Cardiac muscle cell (in vitro differentiated cells and primary cell): Measurements from ENCODE around the gene EML6. TPM values are rescaled to one million over a fixed set of nuclear protein-coding genes. Genes with fewer than 3 reads are reported as not detected.

Experiments used
- DNase-seq, 2 donors: peaks; one replicate each; pipeline versions ENCODE4 v3.0.0 to v3.0.0-alpha.2; 2010 to 2017; ENCODE audit warnings: low read depth in 1 of 2, low spot score in 1 of 2
- H3K27ac ChIP-seq: fragments of 200-600 bp; sonication (generic); 2 replicates; pipeline ENCODE4 v1.5.1; 2016
- H3K27me3 ChIP-seq: fragments of 200-600 bp; sonication (generic); 2 replicates; pipeline ENCODE4 v1.6.0; 2016; ENCODE audit warnings: control low read depth
- H3K36me3 ChIP-seq: fragments of 200-600 bp; sonication (generic); 2 replicates; pipeline ENCODE4 v1.5.1; 2016; ENCODE audit warnings: control low read depth
- H3K4me1 ChIP-seq: fragments of 200-600 bp; sonication (generic); 2 replicates; pipeline ENCODE4 v1.8.1; 2017; ENCODE audit warnings: low read depth, mild to moderate bottlenecking, mixed run types
- H3K4me3 ChIP-seq: fragments of 200-600 bp; sonication (generic); 2 replicates; pipeline ENCODE4 v1.5.1; 2016; ENCODE audit warnings: mild to moderate bottlenecking
- H3K9me3 ChIP-seq: fragments of 200-600 bp; sonication (generic); 2 replicates; pipeline ENCODE4 v1.5.1; 2017; ENCODE audit warnings: low read depth, mild to moderate bottlenecking, control low read depth
- CTCF ChIP-seq: IDR thresholded peaks from 2 replicates; pipeline ENCODE4 v1.5.1; 2012; ENCODE audit warnings: low read depth, mild to moderate bottlenecking, low read length
- polyA plus RNA-seq: library from polyadenylated mRNA; unstranded; fragments of >200 nt; fragmentation: Nextera tagmentation; extraction: Ambion mirVana; gene quantifications from 2 replicates; pipeline ENCODE4 v1.2.1, GENCODE V29; 2016
- total RNA-seq: library from RNA; depleted of rRNA; stranded (reverse); fragments of >200 nt; gene quantifications from 2 replicates; pipeline ENCODE4 v1.2.3, GENCODE V29; 2016

The EML6 gene
- total and polyA plus RNA-seq, 2 experiments from 2014 or later = 0.89 to 1.3 TPM

- no peaks in the 10 kb centered on the region for H3K36me3 ChIP-seq
- TF ChIP-seq CTCF = no peak
- no peaks in the 10 kb centered on the region for H3K9me3 ChIP-seq
- H3K27ac ChIP-seq = no peak overlapping the region
- no peaks in the 10 kb centered on the region for H3K27me3 ChIP-seq
- no peak for DNase-seq
- H3K4me3 ChIP-seq = no peak overlapping the region
- H3K4me1 ChIP-seq = no peaks in the 10 kb centered on the region
Observed at GRCh38 chr2:54889053-54889452, 165.6 kb downstream of the EML6 start.

- Histone ChIP-seq H3K4me1 (no peaks in the 10 kb centered on the region), H3K27me3 (no peaks in the 10 kb centered on the region), H3K36me3 (no peaks in the 10 kb centered on the region), H3K9me3 (no peaks in the 10 kb centered on the region), H3K4me3 (no peak overlapping the region), H3K27ac (no peak overlapping the region)
- DNase-seq = no peak
- TF ChIP-seq CTCF = no peak
Observed at GRCh38 chr2:54891909-54892308, 168.4 kb downstream of the EML6 start.

GRCh38 chr2:54894467-54894866 lies 171.0 kb downstream of the EML6 start:
- Histone ChIP-seq H3K4me1 (no peaks in the 10 kb centered on the region), H3K27me3 (peaks cover 7% of the 10 kb centered on the region), H3K36me3 (no peaks in the 10 kb centered on the region), H3K4me3 (no peak overlapping the region), H3K27ac (no peak overlapping the region), H3K9me3 (no peaks in the 10 kb centered on the region)
- TF ChIP-seq CTCF = no peak
- DNase-seq = peak in 1 of 2 donors; percentile 12

GRCh38 chr2:54895730-54896129 lies 172.3 kb downstream of the EML6 start:
- TF ChIP-seq CTCF = no peak

GRCh38 chr2:54897420-54898310 lies 174.2 kb downstream of the EML6 start:
- Histone ChIP-seq H3K36me3 (no peaks in the 10 kb centered on the region), H3K27me3 (peaks cover 12% of the 10 kb centered on the region), H3K27ac (no peak overlapping the region), H3K4me3 (no peak overlapping the region), H3K4me1 (no peaks in the 10 kb centered on the region), H3K9me3 (no peaks in the 10 kb centered on the region)
- TF ChIP-seq CTCF = no peak
- DNase-seq = no peak

More at GRCh38 chr2:54895730-54896129, 172.3 kb downstream of the EML6 start:
- no peaks in the 10 kb centered on the region for H3K36me3 ChIP-seq
- H3K4me1 ChIP-seq = no peaks in the 10 kb centered on the region
- H3K27ac ChIP-seq = no peak overlapping the region
- DNase-seq = peak in 1 of 2 donors; percentile 54
- no peaks in the 10 kb centered on the region for H3K9me3 ChIP-seq
- H3K27me3 ChIP-seq = peaks cover 7% of the 10 kb centered on the region
- H3K4me3 ChIP-seq = no peak overlapping the region
